HepG2 (cell line): ENCODE measurements around the gene SINHCAF. TPM values are rescaled to one million over a fixed set of nuclear protein-coding genes. Genes with fewer than 3 reads are reported as not detected.

Experiments used
- ETV5 ChIP-seq: IDR thresholded peaks from 2 replicates; pipeline ENCODE4 v1.6.1; 2018; ENCODE audit warnings: missing biosample characterization, missing genetic modification reagents, inconsistent platforms, borderline replicate concordance
- MIER2 ChIP-seq: IDR thresholded peaks from 2 replicates; pipeline ENCODE4 v1.6.1; 2016; ENCODE audit warnings: missing biosample characterization, missing genetic modification reagents
- NAIF1 ChIP-seq: sonication (generic); formaldehyde crosslinking; IDR thresholded peaks from 2 replicates; pipeline ENCODE4 v1.5.0; 2020; ENCODE audit warnings: mild to moderate bottlenecking, missing genetic modification reagents, borderline replicate concordance
- NR2F2 ChIP-seq: IDR thresholded peaks from 2 replicates; pipeline ENCODE4 v1.6.1; 2012; ENCODE audit warnings: low read depth, inconsistent platforms, borderline replicate concordance
- PCBP1 ChIP-seq: fragments of 200-400 bp; formaldehyde crosslinking; IDR thresholded peaks from 2 replicates; pipeline ENCODE4 v1.6.1; 2017; ENCODE audit warnings: mild to moderate bottlenecking, low read depth, low read length, borderline replicate concordance
- RBFOX2 ChIP-seq: fragments of 200-400 bp; formaldehyde crosslinking; IDR thresholded peaks from 2 replicates; pipeline ENCODE4 v1.6.1; 2017; ENCODE audit warnings: low read depth, mild to moderate bottlenecking, low read length
- REXO4 ChIP-seq: sonication (generic); formaldehyde crosslinking; IDR thresholded peaks from 2 replicates; pipeline ENCODE4 v1.8.0; 2022; ENCODE audit warnings: missing genetic modification reagents, mild to moderate bottlenecking, borderline replicate concordance
- SATB2 ChIP-seq: sonication (generic); formaldehyde crosslinking; IDR thresholded peaks from 2 replicates; pipeline ENCODE4 v1.5.0; 2020; ENCODE audit warnings: missing genetic modification reagents
- ZNF605 ChIP-seq: sonication (generic); formaldehyde crosslinking; IDR thresholded peaks from 2 replicates; pipeline ENCODE4 v1.8.0; 2022; ENCODE audit warnings: mild to moderate bottlenecking, missing genetic modification reagents
- ZNF615 ChIP-seq: sonication (generic); formaldehyde crosslinking; IDR thresholded peaks from 2 replicates; pipeline ENCODE4 v1.5.0; 2020; ENCODE audit warnings: mild to moderate bottlenecking, missing genetic modification reagents, borderline replicate concordance
- polyA plus RNA-seq, 8 experiments: library from polyadenylated mRNA; depleted of rRNA in 3 of 8; stranded (reverse) in 7 of 8; unstranded in 1 of 8; fragments of >200 nt; fragmentation: Illumina TruSeq in 4 of 8; extraction: Trizol in 4 of 8; gene quantifications; 2 replicates each; pipeline versions ENCODE4 v1.2.1 to v1.2.3, GENCODE V29; 2011 to 2016; ENCODE audit warnings: low read depth in 4 of 8, missing spikeins in 1 of 8, mixed read lengths in 1 of 8; ENCODE audit not compliant: insufficient read depth in 1 of 8
- total RNA-seq, 5 experiments: library from RNA; depleted of rRNA; stranded (reverse); fragments of >200 nt; fragmentation: Illumina TruSeq; extraction: Trizol; gene quantifications; 2 replicates each; pipeline ENCODE4 v1.2.3, GENCODE V29; 2016; ENCODE audit warnings: low read depth in 1 of 5
- TF ChIP-seq, protein P1 (sequence below): sonication (generic); formaldehyde crosslinking; IDR thresholded peaks from 2 replicates; pipeline ENCODE4 v1.5.0; 2020; ENCODE audit warnings: mild to moderate bottlenecking, missing genetic modification reagents, borderline replicate concordance
- TF ChIP-seq, protein P2 (sequence below): sonication (generic); formaldehyde crosslinking; IDR thresholded peaks from 2 replicates; pipeline ENCODE4 v1.4.0; 2020; ENCODE audit warnings: missing genetic modification reagents
- TF ChIP-seq, protein P3 (sequence below): IDR thresholded peaks from 2 replicates; pipeline ENCODE4 v1.4.0; 2020; ENCODE audit warnings: mild to moderate bottlenecking, missing genetic modification reagents
- TF ChIP-seq, protein P4 (sequence below): IDR thresholded peaks from 2 replicates; pipeline ENCODE4 v1.6.1; 2016
- TF ChIP-seq, protein P5 (sequence below): sonication (generic); formaldehyde crosslinking; IDR thresholded peaks from 2 replicates; pipeline ENCODE4 v1.4.0; 2020; ENCODE audit warnings: mild to moderate bottlenecking, missing genetic modification reagents, borderline replicate concordance

The SINHCAF gene
- total and polyA plus RNA-seq, 2 of the 13 experiments (the other 11 are each of a cell fraction or from before 2014, with no cell fraction given): 54.6 to 97.8 TPM

DNA sequence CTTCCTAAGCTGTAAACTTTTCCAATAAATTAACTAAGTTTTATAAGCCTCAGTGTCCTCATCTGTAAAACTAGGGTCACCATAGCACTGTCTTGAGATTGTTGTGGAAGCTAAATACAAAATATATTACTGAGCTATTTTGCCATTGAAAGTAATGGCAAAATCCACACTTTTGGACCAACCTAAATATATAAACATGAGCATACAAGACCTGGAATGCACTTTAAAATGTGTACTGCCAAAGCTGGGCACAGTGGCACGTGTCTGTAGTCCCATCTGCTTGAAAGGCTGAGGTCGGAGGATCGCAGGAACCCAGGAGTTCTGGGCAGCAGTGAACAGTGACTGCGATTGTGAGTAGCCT, 29.8 kb upstream of the SINHCAF start (continued):
- TF ChIP-seq, protein P1, sequence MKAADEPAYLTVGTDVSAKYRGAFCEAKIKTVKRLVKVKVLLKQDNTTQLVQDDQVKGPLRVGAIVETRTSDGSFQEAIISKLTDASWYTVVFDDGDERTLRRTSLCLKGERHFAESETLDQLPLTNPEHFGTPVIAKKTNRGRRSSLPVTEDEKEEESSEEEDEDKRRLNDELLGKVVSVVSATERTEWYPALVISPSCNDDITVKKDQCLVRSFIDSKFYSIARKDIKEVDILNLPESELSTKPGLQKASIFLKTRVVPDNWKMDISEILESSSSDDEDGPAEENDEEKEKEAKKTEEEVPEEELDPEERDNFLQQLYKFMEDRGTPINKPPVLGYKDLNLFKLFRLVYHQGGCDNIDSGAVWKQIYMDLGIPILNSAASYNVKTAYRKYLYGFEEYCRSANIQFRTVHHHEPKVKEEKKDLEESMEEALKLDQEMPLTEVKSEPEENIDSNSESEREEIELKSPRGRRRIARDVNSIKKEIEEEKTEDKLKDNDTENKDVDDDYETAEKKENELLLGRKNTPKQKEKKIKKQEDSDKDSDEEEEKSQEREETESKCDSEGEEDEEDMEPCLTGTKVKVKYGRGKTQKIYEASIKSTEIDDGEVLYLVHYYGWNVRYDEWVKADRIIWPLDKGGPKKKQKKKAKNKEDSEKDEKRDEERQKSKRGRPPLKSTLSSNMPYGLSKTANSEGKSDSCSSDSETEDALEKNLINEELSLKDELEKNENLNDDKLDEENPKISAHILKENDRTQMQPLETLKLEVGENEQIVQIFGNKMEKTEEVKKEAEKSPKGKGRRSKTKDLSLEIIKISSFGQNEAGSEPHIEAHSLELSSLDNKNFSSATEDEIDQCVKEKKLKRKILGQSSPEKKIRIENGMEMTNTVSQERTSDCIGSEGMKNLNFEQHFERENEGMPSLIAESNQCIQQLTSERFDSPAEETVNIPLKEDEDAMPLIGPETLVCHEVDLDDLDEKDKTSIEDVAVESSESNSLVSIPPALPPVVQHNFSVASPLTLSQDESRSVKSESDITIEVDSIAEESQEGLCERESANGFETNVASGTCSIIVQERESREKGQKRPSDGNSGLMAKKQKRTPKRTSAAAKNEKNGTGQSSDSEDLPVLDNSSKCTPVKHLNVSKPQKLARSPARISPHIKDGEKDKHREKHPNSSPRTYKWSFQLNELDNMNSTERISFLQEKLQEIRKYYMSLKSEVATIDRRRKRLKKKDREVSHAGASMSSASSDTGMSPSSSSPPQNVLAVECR: no peak
- TF ChIP-seq ZNF615 (no peak), PCBP1 (no peak), ETV5 (CRISPR knock-in tag) (no peak), NR2F2 (0 out of 2 replicates have a peak, but pooled peaks have one; percentile 1), NAIF1 (no peak), RBFOX2 (0 out of 2 replicates have a peak, but pooled peaks have one; percentile 41), REXO4 (no peak), SATB2 (CRISPR knock-in tag) (no peak), MIER2 (CRISPR knock-in tag) (no peak), ZNF605 (CRISPR knock-in tag) (no peak)
- TF ChIP-seq, protein P2, sequence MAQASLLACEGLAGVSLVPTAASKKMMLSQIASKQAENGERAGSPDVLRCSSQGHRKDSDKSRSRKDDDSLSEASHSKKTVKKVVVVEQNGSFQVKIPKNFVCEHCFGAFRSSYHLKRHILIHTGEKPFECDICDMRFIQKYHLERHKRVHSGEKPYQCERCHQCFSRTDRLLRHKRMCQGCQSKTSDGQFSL (CRISPR knock-in tag): no peak
- TF ChIP-seq, protein P3, sequence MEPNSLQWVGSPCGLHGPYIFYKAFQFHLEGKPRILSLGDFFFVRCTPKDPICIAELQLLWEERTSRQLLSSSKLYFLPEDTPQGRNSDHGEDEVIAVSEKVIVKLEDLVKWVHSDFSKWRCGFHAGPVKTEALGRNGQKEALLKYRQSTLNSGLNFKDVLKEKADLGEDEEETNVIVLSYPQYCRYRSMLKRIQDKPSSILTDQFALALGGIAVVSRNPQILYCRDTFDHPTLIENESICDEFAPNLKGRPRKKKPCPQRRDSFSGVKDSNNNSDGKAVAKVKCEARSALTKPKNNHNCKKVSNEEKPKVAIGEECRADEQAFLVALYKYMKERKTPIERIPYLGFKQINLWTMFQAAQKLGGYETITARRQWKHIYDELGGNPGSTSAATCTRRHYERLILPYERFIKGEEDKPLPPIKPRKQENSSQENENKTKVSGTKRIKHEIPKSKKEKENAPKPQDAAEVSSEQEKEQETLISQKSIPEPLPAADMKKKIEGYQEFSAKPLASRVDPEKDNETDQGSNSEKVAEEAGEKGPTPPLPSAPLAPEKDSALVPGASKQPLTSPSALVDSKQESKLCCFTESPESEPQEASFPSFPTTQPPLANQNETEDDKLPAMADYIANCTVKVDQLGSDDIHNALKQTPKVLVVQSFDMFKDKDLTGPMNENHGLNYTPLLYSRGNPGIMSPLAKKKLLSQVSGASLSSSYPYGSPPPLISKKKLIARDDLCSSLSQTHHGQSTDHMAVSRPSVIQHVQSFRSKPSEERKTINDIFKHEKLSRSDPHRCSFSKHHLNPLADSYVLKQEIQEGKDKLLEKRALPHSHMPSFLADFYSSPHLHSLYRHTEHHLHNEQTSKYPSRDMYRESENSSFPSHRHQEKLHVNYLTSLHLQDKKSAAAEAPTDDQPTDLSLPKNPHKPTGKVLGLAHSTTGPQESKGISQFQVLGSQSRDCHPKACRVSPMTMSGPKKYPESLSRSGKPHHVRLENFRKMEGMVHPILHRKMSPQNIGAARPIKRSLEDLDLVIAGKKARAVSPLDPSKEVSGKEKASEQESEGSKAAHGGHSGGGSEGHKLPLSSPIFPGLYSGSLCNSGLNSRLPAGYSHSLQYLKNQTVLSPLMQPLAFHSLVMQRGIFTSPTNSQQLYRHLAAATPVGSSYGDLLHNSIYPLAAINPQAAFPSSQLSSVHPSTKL (CRISPR knock-in tag): peak; percentile 2; the same call in 1 of the 2 replicates
- TF ChIP-seq, protein P4, sequence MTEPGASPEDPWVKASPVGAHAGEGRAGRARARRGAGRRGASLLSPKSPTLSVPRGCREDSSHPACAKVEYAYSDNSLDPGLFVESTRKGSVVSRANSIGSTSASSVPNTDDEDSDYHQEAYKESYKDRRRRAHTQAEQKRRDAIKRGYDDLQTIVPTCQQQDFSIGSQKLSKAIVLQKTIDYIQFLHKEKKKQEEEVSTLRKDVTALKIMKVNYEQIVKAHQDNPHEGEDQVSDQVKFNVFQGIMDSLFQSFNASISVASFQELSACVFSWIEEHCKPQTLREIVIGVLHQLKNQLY (CRISPR knock-in tag): no peak
- TF ChIP-seq, protein P5, sequence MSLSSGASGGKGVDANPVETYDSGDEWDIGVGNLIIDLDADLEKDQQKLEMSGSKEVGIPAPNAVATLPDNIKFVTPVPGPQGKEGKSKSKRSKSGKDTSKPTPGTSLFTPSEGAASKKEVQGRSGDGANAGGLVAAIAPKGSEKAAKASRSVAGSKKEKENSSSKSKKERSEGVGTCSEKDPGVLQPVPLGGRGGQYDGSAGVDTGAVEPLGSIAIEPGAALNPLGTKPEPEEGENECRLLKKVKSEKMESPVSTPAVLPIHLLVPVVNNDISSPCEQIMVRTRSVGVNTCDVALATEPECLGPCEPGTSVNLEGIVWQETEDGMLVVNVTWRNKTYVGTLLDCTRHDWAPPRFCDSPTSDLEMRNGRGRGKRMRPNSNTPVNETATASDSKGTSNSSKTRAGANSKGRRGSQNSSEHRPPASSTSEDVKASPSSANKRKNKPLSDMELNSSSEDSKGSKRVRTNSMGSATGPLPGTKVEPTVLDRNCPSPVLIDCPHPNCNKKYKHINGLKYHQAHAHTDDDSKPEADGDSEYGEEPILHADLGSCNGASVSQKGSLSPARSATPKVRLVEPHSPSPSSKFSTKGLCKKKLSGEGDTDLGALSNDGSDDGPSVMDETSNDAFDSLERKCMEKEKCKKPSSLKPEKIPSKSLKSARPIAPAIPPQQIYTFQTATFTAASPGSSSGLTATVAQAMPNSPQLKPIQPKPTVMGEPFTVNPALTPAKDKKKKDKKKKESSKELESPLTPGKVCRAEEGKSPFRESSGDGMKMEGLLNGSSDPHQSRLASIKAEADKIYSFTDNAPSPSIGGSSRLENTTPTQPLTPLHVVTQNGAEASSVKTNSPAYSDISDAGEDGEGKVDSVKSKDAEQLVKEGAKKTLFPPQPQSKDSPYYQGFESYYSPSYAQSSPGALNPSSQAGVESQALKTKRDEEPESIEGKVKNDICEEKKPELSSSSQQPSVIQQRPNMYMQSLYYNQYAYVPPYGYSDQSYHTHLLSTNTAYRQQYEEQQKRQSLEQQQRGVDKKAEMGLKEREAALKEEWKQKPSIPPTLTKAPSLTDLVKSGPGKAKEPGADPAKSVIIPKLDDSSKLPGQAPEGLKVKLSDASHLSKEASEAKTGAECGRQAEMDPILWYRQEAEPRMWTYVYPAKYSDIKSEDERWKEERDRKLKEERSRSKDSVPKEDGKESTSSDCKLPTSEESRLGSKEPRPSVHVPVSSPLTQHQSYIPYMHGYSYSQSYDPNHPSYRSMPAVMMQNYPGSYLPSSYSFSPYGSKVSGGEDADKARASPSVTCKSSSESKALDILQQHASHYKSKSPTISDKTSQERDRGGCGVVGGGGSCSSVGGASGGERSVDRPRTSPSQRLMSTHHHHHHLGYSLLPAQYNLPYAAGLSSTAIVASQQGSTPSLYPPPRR (CRISPR knock-in tag): no peak
